COLO829 (cell line): ENCODE measurements around the gene SORCS1.

Source experiments
- DNase-seq: peaks from one replicate; pipeline ENCODE4 v3.0.0; 2012; ENCODE audit warnings: low spot score

SORCS1 gene

DNA sequence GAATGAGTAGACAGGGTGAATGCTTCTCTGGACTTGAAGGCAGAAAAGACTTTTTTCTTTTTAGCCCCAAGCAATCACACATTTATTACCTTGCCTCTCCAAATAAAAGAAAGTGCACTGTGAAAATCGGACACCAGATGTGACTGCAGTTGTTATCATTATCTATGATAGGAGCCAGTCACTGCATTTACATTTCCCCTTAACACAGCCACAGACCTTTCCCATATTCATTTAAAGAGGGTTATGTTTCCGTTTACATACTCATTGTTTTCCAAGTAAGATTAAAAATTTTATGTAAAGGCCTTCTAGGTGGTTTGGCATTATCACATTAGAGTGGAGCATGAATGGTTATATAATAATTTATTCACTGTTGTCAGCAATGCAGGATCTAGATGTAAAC lies 586.8 kb downstream of the SORCS1 start:
- DNase-seq, result no peak

DNA sequence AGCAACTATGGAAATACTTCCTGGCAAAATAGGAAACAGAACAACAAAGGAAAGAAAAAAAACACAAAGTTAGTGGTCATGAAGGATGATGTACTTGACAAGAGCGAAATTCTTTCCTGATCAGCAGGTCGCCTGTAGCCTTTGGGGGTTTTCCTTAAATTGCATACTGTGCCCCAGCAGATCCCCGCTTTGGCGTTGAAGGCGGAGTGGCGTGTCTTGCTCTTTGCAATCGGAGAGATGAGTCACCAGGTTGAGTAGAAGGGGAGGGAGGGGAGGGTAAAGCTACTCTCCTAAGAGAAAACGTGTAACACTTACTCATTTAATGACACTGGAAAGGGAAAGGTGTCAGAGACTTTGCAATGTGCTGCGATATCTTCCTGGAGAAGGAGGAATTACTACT lies 587.2 kb downstream of the SORCS1 start:
- no peak for DNase-seq

DNA sequence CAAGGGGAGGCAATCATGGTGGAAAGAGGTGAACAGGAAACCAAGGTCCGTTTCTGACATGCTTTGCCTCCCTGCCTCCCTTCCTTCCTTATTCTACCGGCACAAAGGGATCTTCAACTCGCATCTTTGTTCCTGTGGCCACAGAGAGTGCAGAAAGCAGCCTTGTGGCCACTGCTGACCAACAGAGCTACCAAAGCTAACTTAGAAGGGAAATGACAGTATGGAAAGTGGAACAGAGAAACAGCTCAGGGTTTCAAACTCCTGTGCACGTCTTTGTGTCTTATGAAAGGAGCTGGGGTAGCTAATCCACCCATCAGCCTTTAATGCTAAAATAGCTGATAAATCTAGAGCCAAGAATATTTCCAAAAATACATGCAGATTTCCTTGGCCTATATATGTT lies 588.0 kb downstream of the SORCS1 start:
- no peak for DNase-seq

DNA sequence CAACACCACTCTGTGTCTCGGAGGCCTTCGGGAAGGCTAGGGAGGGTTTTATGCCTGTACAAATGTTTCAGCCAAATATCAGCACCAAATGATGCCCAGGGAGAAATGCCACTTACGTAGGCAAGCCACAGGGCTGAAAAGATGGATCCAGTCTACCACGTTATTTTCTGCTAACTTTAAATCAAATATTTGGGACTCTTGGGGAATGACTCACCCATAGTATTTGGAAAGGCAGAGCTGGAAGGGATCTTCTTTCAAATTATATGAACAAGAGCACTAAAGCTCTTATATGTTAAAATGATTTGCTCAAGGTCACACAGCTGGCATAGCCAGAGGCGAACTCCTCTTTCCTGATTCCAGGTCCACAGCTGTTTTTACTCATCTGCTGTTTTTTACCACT lies 591.4 kb downstream of the SORCS1 start:
- DNase-seq, result peak; percentile 23

DNA sequence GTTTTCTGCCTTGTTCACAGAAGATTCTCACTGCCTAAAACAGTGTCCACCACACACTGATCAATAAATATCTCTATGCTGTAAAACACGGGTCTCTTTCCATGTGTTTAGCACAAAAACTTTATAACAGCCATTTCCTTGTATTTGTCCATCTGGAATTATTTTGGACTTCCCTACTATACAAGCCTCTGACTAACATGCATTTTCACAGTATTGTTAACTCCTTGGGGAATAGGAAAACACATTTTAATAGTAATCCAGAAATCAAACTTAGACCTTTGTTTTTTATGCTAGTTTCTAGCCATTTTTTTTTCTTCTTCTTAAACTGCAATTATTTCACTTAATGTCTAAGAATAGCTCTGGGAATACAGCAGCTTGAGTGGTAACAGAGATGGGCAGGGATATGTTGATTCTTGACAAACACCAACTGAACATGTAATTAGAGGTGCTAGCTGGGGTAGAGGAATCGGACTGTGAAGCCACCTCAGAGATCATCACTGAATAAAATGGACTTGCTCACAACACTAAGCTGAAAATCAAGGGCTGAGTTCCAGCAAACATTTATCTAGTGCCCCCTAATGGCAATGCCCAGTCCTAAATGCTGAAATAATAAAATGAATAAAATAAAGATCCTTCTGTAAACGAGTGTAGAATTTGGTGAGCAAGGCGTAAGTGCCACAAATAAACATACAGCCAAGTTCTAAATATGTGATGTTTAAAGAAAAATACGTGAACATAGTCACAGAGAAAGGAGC lies 593.1 kb downstream of the SORCS1 start:
- DNase-seq, result peak; percentile 32

DNA sequence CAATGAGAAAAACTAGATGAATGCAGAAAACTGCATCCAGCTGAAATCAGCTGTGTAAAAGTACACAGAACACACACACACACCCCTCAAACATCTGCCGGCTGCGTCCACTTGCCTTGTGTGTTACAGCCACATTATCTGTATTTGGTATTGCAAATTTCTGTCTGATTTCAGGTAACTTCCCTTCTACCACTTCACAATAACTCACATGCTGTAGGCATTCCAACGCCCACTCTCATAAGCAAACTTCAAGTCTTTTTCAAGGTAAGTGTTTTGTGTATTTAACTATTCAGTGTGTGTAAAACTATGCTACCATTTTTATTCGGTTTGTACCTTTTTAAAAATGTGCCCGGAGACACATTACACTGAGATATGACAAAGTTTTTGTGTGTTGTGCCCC lies 594.2 kb downstream of the SORCS1 start:
- DNase-seq, result no peak

DNA sequence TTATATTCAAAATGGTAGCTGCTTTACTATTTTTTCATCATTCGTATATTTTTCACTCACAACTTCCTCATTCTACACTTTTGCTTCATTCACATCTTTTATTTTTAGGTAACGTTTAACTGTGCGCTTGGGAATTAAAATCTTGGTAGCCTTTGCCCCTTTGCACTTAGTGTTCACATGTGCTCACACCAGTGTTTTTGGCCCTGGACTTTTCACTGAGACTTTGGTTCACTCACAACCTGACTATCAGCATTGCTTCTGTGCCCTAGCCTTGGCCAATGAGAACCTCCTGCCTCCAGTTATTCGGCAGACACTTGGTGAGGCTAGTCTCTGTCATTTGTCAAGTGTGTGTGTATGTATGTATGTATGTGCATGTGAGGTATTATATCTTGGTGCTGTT lies 596.9 kb downstream of the SORCS1 start:
- no peak for DNase-seq

DNA sequence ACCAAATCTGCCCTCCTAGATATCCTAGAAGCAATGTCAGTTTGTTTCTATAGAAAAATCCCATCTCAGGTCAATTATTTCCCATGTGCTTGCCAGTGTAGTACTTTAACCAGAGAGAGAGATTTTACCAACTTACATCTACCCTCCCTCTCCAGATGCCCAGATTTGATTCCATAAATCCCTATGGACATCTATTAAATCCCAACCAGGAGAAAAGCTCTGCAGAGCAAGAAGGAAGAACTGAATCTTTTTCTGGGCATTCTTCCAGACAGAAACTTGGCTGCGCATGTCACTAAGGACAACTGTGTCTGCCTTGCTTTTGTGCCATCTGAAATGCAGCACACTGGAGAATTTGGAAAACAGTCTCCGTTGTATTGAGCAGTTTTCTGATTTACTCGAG lies 597.6 kb downstream of the SORCS1 start:
- DNase-seq, result no peak

DNA sequence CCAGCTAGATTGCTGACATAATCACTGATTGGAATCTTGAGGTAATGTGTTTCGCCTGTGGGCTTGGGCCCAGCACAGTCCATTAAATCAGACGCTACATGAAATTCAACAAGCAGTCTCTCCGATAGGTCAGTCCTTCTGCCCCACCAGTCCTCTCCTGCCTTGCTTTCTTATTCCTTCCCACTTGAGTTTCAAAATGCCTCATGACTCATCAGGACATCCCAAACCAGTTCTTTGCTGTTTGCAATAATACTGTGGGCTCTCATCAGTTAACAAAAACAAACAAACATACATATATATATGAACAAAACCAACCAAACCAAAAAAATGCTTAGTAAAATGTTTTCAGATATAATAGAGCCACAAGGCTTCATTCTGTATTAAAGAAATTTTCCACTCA lies 599.0 kb downstream of the SORCS1 start:
- DNase-seq, result no peak

DNA sequence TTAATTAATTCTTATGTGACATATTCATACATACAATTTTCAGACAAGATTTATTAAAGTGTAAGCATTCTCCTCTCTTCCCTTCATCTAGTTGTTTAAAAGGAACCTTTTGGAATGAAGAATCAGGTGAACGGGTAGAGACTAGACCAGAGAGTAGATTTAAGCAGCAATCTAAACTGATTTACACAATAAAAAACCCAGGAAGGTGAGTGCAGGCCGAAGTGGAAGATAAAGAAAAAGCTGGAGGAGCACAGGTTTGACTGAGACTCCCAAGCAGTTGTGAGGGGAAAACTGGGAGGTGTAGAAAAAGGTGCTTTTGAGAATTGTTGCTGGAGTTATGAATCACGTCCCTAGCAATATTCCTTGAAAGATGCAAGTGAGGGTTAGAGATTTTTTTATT lies 601.1 kb downstream of the SORCS1 start:
- no peak for DNase-seq

DNA sequence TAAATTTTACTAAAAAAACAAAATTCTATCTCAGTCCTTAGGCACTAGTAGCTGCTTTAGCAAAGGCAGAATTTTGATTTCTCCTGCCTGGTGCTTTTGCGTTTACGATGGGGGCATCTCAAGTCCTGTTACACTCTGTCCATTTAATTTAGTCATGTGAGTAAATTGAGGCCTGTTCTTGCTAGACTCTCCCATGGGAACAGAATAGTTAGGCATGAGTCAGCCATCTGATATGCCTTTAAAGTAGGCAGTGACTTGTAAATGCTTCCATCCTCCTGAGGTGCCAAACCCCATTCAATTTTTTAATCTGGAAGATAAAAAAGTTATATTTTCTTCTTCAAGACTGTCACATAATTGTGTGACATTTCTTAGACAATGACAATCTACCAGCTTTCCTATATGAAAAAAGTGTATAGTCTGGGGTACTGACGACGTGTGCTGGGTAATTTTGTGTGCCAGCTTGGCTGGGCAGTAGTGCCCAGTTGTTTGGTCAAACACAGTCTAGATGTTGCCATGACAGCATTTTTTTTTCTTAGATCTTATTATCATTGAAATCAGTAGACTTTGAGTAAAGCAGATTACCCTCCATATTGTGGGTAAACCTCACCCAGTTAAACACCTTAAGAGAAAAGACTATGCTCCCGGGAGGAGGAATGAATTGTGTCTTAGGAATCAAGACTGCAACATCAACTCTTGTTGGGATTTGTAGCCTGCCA lies 603.4 kb downstream of the SORCS1 start:
- peak; percentile 42 for DNase-seq

DNA sequence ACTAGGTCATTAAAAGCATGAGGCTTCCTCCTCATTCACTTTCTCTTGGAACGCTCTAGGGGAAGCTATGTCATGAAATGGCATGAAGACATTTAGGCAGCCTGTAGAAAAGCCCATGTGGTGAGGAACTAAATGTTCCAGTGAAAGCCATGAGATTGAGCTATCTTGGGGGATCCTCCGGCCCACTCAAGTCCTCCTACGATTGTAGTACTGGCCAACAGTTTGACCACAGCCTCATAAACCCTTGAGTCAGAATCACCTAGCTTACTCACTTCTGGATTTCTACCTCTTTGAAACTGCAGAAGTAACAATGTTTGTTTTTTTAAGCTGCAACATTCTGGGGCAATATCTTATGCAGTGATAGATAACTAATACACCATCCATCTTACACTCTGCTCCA lies 605.1 kb downstream of the SORCS1 start:
- no peak for DNase-seq

DNA sequence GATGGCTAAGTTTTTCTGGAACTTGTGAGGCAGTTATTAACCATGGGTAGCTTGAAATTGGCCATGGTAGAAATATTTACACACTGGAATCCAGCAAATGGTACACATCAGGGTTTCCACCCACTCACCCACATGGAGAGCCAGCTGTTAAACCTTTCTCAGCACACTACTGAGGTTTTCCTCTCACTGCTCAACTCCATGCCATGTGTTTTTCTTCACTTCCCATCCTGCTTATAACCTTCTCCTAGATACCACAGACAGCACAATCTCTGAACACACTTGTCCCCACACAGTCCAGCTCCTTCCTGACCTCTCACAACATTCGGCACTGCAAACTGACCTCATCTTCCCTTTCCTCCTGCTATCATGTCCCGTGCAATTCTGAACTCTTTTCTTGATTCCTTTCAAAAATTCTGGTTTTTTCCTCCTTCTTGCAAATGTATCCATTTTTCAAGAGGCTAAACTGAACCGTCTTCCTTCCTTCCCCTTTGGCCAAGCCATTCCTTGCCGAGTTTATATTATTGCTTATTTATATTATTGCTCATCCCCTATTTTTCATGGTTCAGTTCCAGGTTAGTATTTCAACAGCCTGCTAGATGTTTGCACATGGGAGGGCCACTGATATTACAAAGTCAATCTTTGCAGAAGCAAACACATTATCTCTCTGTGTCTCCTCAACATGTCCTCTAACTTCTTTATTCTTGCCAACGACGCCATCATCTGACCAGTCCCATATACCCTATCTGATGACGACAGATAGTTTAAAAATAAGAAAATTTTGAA lies 606.4 kb downstream of the SORCS1 start:
- no peak for DNase-seq

DNA sequence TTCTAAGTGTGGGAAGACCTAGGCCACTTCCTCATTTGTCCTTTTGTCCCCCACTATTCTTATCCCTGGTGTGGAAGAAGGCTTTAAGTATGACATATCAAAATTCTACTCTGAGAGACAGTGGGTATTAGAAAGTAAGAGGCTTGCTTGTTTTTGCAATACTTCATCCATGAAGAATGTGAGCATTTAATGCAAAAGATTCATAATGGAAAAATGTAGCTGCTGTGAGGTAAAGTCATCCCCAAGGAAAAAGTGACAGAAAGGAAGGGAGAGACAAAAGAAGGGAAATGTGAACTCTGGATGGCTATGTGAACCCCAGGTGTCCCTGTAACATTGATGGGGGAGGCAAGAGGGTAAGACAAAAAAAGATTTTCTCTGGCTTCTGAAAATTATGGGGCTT lies 607.5 kb downstream of the SORCS1 start:
- DNase-seq, result no peak

DNA sequence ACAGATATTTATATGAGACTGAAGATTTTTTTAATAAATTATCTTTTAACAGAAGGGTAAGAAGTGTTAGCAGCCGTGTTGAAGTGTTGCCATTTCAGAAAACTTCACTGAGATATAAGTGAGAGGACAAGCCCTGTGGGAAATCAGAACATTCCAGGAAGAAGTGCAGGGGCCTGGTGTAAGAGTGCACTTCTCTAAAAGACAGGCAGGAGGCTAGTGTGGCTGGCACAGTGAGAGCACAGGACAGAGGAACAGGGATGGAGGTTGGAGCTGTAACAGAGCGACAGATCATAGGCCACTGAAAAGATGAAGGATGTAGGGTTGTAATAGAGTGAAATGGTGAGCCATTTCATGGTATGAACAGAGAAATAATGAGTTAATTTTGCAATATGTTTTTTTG lies 608.9 kb downstream of the SORCS1 start:
- no peak for DNase-seq

DNA sequence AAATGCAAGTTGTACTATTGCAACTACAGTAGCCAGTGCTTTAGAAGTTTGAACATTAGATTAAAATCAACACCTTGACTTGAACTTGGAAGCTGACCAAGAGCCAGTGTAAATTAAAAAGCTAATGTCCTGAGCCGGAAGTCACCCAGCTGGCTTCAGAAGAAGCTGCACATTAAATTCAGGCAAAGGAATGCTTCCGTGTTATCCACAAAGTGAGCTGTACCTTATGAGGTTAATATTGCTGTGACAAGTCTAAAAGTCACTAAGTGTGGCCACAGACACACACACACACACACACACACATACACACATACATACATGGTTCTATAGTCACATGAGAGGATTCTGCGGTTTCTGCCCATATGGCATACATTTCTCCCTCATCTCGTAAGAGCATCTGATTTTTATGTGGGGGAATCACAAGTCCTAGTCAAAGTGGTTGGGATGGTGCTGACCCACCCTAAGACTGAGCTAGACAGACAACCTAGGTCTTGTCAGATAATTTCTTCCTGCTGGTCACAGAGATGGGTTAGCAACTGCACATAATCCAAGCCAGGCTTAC lies 612.9 kb downstream of the SORCS1 start:
- DNase-seq, result no peak

DNA sequence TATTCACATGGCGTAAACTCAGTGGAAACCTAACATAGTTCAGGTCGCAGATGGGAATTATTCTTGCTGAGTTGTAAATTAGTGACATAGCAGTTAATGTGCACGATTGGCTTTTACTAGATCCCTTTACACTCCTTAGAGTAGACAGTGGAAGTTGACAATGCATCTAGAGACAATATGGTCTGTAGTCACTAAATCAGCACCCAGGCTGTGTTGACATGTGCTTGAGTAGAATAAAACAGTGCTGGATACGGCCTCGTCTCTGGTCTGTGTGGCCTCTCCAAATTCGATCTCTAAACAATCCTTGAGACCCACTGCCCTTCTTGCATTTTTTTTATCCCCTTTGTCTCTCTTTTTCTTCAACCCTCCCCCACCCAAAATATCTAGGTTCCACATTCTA lies 615.7 kb downstream of the SORCS1 start:
- DNase-seq, result no peak

DNA sequence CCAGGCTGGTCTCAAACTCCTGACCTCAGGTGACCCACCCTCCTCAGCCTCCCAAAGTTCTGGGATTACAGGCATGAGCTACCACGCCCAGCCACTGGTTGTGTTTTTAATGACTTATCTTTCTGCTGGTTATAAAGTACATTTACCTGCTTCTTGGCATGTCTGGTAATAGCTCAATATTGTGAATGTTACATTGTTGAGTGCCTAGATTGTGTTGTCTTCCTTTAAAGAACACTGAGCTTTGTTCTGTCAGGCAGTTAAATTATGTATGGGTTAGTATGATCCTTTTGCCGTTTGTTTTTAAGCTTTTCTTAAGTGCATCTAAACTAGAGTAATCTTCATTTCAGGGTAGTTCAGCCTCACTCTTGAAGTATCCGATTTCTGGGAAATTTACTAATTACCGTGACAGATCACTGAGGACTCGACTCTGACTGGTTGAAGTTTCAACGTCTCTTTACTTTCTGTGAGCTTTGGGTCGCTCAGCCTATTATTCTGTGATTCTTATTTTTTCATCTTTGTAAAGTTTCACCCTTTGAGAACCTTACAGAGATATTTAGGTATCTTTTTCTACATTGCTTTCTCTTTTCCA lies 617.4 kb downstream of the SORCS1 start:
- DNase-seq, result no peak

DNA sequence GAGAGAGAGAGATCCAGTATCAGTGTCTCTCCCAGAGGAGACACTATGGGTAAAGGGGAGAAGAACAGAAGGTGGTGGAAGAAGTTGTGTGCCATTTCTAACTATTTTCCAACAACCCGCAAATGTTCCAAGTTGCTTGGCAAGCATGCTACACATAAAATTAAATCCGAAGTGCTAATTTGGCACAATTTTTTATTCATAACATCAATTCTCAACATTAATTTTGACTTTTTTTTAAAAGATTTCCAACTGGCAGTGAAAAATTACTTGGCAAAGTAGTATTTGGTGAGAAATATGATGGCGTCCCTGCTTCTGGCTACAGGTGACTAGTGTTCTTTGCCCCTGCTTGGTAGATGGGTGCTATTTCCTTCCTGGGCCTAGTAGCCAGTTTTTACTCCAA lies 622.0 kb downstream of the SORCS1 start:
- DNase-seq, result no peak

DNA sequence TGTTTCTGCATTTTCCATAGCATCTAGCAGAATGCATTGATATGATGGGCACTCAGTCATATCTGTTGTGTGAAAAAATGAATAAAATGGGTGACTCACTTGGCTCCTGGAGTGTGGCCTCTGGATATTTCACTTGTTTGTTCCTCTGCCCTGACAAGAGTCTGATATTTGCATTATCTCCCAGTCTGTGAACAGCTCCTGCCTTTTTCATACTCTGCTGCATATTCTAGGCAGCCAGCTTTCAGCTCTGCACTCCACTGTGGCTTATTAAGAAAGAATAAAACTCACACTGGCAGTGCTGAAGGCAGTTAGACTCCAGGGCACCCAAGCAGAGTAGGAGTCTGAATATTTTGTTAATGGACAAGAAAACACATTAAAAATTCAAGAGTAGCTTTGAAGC lies 623.9 kb downstream of the SORCS1 start:
- DNase-seq, result no peak

DNA sequence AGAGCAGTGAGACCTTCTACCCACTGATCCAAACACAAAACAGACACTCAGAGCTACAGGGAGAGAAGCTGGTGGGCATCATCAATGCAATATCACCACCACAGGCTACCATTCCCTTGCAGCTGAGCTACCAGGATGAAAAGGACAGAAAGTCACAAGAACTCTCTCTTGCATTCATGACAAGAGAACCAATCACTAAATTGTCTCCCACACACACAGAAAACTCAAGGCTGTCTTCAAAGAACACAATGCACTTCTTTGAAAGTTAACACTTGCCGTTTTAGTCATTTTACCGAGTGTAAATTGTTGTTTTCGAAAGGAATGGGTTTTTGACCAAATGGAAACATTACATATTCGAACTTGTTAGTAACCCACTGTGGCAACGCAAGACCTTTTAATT lies 626.6 kb downstream of the SORCS1 start:
- no peak for DNase-seq

DNA sequence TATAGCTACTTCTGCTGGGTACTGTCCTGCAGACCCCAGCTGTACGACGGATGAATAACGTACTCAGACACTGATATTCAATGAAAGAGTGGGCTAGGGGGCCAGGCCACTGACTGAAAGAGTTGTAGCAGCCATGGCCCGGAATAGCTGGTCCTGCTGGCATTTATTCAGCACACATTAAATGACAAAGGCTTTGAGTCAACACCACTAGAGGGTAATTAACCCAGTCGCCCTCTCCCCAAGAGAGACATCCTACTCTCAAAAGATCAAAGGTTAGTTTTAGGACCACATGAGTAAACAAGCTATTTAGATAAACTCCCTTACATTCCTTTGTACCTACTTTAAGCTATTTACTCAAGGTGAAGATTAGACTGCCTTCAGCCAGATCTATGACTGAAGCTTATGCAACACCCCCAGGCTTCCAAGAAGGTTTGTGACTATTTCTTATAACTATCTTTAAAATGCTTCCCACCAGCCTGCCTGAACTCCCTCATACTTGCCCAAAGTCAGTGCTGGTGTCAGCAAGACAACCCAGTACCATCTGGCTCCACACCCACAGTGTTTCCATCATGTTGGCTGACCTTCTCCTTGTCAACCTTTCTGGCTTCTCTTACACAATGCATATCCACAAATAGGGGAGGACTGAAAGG lies 629.1 kb downstream of the SORCS1 start:
- DNase-seq, result no peak
